ENCODE data around the gene PTPN23.

PTPN23 gene

DNA sequence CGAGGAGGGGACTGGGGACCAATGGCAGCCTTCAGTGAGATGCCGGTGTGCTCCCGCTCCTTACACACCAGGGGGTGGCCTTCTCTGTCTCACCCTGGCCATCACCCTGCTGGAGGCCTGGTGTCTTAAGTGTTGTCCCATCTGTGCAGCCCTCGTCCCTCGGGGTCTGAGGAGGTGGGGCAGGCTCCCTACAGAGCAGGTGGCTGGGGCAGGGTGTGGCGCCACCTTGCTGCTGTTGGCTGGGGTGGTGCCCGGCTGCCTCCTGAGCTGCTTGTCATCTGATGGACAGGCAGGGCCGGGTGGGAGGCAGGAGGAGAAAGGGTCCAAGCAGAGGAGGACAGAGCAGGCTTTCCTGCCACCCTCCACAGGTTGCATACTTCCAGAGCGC, 25.9 kb downstream of the PTPN23 start:
- peak; percentile 52 for DNase-seq

DNA sequence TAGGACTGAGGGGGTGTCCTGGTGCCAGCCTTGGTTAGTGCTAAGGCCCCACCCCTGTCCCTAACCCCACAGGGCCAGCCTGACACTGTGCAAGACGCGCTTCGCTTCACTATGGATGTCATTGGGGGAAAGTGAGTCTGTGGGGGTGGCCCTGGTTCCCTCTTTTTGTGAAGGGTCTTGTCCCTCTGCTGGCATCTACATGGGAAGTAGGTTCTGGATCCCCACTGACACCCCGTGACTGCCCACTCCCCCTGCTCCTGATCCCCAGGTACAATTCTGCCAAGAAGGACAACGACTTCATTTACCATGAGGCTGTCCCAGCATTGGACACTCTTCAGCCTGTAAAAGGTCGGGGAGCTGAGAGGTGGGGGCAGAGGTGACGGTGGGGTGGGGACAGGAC, 26.4 kb downstream of the PTPN23 start:
- no peak for DNase-seq

DNA sequence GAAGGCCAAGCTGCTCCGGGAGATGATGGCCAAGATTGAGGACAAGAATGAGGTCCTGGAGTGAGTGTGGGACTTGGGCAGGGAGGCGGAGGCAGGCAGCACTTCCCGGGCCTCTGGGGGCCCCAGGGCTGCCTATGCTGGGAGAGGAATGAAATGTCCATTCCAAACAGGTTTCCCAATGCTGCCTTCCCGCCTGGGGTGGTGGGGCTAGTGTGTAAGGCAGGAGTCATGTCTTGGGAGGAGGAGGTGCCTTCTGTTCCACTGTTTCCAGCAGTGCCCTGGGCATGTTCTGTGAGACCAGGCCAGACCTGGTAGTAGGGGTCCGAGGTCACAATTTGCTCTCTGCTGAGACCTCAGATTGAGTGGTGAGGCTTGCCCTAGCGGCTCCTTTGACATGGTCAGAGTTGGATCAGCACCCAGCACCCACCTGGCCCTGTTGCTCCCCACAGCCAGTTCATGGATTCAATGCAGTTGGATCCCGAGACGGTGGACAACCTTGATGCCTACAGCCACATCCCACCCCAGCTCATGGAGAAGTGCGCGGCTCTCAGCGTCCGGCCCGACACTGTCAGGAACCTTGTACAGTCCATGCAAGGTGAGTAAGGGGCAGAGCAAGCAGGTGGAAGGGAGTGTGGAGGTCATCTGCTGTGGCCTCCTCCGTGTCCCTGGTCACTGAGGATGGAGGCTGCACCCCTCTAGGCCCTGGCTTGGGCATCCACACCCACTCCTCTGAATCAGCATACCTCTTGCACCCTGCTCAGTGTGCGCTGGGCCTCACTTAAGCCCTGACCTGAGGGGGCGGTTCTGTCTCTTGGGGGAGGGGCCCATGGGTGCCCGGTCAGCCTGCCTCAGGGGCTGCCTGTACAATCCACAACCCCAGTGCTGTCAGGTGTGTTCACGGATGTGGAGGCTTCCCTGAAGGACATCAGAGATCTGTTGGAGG, 27.3 kb downstream of the PTPN23 start:
- no peak for DNase-seq

DNA sequence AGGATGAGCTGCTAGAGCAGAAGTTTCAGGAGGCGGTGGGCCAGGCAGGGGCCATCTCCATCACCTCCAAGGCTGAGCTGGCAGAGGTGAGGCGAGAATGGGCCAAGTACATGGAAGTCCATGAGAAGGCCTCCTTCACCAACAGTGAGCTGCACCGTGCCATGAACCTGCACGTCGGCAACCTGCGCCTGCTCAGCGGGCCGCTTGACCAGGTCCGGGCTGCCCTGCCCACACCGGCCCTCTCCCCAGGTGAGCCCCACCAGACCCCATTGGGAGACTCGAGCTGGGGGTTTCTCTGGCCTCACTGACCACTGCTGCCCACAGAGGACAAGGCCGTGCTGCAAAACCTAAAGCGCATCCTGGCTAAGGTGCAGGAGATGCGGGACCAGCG, 28.0 kb downstream of the PTPN23 start:
- no peak for DNase-seq

DNA sequence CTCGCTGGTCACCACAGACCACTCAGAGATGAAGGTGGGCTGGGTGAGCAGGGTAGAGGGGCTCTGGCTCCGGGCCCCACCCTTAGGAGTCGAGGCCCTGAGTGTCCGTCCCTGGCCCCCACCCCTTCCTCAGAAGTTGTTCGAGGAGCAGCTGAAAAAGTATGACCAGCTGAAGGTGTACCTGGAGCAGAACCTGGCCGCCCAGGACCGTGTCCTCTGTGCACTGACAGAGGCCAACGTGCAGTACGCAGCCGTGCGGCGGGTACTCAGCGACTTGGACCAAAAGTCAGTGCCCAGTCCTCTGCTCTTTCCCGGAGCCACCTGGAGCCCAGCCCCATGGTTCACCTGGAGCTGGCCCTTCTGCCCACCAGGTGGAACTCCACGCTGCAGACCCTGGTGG, 28.5 kb downstream of the PTPN23 start:
- DNase-seq: no peak

DNA sequence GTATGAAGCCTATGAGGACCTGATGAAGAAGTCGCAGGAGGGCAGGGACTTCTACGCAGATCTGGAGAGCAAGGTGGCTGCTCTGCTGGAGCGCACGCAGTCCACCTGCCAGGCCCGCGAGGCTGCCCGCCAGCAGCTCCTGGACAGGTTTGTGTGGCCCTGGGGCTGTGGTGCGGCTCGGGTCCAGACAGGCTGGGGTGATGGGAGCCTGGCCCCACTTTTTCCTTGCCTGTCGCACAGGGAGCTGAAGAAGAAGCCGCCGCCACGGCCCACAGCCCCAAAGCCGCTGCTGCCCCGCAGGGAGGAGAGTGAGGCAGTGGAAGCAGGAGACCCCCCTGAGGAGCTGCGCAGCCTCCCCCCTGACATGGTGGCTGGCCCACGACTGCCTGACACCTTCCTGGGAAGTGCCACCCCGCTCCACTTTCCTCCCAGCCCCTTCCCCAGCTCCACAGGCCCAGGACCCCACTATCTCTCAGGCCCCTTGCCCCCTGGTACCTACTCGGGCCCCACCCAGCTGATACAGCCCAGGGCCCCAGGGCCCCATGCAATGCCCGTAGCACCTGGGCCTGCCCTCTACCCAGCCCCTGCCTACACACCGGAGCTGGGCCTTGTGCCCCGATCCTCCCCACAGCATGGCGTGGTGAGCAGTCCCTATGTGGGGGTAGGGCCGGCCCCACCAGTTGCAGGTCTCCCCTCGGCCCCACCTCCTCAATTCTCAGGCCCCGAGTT, 29.0 kb downstream of the PTPN23 start:
- no peak for DNase-seq

DNA sequence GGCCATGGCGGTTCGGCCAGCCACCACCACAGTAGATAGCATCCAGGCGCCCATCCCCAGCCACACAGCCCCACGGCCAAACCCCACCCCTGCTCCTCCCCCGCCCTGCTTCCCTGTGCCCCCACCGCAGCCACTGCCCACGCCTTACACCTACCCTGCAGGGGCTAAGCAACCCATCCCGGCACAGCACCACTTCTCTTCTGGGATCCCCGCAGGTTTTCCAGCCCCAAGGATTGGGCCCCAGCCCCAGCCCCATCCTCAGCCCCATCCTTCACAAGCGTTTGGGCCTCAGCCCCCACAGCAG, 29.5 kb downstream of the PTPN23 start:
- DNase-seq: no peak

DNA sequence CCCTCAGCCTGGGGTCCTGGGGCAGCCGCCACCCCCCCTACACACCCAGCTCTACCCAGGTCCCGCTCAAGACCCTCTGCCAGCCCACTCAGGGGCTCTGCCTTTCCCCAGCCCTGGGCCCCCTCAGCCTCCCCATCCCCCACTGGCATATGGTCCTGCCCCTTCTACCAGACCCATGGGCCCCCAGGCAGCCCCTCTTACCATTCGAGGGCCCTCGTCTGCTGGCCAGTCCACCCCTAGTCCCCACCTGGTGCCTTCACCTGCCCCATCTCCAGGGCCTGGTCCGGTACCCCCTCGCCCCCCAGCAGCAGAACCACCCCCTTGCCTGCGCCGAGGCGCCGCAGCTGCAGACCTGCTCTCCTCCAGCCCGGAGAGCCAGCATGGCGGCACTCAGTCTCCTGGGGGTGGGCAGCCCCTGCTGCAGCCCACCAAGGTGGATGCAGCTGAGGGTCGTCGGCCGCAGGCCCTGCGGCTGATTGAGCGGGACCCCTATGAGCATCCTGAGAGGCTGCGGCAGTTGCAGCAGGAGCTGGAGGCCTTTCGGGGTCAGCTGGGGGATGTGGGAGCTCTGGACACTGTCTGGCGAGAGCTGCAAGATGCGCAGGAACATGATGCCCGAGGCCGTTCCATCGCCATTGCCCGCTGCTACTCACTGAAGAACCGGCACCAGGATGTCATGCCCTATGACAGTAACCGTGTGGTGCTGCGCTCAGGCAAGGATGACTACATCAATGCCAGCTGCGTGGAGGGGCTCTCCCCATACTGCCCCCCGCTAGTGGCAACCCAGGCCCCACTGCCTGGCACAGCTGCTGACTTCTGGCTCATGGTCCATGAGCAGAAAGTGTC, 30.2 kb downstream of the PTPN23 start:
- DNase-seq: no peak

DNA sequence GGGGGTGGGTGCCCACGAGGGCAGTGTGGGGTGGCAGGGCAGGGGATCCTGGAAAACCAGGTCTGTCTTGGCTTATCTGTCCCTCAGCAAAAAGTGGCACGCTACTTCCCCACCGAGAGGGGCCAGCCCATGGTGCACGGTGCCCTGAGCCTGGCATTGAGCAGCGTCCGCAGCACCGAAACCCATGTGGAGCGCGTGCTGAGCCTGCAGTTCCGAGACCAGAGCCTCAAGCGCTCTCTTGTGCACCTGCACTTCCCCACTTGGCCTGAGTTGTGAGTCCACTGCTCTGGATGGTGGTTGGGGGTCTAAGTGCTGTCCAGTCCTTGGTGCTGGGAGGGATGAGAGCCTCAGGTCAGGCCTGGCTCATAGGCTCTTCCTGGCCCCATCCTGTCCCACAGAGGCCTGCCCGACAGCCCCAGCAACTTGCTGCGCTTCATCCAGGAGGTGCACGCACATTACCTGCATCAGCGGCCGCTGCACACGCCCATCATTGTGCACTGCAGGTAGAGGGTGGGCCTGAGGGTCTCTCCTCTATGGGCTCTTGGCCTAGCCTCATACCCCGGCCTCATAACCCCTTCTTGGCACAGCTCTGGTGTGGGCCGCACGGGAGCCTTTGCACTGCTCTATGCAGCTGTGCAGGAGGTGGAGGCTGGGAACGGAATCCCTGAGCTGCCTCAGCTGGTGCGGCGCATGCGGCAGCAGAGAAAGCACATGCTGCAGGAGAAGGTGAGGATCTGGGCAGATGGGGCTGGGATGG, 31.1 kb downstream of the PTPN23 start:
- no peak for DNase-seq

DNA sequence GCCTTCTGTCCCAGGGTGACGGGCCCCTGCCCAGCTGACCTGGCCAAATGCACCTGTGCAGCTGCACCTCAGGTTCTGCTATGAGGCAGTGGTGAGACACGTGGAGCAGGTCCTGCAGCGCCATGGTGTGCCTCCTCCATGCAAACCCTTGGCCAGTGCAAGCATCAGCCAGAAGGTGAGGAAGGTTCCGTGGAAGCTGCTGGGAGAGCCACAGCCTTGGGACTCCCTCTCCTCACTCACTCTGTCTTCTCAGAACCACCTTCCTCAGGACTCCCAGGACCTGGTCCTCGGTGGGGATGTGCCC, 31.6 kb downstream of the PTPN23 start:
- no peak for DNase-seq

DNA sequence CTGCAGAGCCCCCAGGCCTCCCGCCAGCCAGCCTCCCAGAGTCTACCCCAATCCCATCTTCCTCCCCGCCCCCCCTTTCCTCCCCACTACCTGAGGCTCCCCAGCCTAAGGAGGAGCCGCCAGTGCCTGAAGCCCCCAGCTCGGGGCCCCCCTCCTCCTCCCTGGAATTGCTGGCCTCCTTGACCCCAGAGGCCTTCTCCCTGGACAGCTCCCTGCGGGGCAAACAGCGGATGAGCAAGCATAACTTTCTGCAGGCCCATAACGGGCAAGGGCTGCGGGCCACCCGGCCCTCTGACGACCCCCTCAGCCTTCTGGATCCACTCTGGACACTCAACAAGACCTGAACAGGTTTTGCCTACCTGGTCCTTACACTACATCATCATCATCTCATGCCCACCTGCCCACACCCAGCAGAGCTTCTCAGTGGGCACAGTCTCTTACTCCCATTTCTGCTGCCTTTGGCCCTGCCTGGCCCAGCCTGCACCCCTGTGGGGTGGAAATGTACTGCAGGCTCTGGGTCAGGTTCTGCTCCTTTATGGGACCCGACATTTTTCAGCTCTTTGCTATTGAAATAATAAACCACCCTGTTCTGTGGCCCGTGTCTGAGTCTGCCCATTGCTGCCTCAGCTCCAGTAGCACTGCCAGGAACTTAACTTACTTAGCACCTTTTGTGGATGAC, 32.2 kb downstream of the PTPN23 start:
- DNase-seq: no peak

DNA sequence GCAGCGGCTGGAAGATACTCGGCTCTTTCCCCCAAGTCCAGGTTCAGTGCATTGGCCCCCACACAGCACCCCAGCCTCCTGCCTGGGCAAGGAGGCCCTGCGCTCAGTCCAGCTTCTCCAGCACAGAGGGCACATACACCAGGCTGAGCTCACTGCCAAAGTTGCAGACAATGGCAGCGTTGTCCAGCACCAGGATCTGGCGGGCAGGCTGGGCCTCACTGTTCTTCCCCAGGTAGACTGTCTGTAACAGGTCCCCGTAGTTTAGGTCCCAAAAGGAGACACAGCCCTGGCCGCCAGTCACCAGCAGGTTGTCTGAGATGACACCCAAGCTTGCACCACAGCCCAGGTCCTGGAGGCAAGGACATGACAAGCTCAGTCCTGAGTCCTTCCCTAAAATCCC, 32.9 kb downstream of the PTPN23 start:
- no peak for DNase-seq

DNA sequence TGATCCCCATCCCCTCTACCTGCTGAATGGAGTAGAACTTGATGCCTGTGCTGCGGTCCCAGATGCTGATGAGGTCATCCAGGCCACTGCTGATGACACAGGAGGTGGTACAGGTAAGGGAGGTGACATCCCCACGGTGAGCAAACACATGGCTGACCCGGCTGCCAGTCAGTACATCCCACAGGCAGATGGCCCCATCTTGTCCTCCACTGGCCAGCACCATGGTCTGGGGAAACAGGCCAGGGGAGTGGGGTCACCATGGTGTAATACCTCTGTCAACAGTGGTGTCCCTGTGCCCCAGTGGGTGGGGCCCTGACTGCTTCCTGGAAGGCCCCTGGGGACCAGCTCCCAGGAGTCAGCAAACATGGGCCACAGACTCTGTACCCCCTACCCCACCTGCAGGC, 33.3 kb downstream of the PTPN23 start:
- no peak for DNase-seq

DNA sequence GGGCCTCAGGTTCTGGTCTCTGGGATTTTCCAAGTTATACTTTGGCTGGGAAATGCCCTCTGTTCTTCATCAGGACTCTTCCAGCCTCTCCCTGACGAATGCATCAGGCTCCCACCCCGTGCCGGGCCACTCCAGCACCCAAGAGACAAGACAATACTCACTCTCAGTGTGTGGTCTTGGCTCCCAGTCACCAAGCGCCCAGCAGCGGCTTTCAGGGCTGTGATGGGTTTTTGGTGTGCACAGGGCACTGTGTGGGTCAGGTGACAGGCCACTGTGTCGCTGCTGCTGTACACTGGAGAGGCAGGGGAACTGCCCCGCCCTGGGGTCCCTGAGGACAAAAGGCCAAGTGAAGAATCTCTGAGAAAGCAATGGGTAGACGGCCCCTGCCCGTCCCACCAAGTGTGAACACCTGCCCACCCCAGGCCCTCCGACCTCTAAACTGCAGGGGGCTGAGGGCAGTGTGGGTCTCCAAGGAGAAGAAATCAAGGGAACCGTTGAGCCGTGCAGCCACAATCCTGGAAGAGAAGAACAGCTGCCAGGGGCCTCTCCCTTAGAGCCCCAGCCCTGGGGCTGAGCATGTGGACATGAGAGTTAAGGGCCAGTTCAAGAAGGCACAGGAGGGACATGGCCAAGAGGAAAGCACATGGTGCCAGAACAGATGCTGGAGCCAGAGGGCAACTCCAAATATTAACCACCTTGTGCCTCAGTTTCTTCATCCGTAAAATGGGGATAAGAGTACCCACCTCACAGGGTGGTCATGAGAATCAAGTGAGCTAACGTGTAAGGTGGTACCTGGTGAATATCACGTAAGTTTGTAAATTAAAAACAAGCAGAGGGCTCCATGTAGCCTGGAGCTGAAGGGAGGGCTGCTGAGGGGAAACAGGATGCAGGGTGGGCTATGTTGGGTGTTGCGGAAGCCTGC, 34.1 kb downstream of the PTPN23 start:
- no peak for DNase-seq

DNA sequence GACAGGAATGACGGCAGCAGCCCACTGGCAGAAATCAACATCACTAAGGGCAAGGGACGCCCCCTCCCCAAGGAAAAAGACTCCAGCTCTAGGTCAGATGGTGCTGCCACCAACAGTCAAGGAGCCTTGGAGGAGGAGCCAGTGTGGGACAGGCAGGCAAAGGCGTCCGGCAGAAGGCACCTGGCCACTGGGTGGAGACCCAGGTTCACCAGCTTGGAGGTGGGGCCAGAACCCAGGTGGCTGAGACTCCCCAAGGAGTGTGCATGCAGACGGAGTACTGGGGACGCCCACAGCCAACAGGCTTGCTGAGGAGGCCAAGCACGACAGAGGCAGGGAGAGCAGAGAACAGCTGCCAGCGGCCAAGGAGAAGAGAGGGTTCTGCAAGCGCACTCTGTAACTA, 35.2 kb downstream of the PTPN23 start:
- DNase-seq: no peak

DNA sequence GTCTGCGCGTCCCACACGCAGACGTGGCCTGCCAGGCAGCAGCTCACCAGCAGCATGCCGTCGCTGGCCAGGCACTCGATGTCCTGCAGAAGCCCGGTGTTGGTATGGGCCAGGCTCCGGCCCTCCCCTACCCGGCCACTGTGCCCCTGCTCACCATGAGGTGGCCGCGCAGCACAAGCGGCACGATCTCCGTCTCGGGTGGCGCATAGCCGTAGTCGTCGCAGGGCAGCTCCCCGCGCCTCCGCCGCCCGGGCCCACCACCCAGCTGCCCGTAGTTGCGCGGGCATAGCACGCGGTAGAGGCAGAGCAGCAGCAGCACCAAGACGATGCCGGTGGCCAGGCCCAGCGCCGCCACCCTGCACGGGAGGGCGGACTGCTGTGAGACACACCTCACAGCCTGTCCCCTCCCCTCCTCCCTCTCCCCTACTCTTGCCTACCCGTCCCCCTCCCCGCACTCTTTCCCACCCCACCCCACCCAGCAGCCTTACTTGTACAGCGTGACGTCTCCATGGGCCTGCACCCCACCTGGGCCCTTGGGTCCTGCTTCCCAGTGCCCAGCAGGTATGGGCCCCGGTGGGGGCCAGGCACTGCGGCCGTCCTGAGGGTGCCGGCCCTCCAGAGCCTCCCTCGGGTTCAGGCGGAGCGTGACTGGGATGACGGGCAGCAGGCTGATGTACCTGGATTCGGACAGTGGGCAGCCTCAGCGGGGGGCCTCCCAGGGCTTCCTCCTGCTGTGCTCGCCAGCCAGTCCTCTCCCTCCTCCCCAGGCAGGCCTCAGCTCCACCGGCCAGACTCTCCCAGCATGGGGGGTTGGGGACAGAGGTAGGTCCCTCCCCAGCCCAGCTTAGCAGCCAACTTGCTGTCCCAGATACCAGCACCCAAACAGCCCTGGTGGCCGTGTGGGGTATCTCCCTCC, 37.6 kb downstream of the PTPN23 start:
- peak; percentile 41 for DNase-seq

DNA sequence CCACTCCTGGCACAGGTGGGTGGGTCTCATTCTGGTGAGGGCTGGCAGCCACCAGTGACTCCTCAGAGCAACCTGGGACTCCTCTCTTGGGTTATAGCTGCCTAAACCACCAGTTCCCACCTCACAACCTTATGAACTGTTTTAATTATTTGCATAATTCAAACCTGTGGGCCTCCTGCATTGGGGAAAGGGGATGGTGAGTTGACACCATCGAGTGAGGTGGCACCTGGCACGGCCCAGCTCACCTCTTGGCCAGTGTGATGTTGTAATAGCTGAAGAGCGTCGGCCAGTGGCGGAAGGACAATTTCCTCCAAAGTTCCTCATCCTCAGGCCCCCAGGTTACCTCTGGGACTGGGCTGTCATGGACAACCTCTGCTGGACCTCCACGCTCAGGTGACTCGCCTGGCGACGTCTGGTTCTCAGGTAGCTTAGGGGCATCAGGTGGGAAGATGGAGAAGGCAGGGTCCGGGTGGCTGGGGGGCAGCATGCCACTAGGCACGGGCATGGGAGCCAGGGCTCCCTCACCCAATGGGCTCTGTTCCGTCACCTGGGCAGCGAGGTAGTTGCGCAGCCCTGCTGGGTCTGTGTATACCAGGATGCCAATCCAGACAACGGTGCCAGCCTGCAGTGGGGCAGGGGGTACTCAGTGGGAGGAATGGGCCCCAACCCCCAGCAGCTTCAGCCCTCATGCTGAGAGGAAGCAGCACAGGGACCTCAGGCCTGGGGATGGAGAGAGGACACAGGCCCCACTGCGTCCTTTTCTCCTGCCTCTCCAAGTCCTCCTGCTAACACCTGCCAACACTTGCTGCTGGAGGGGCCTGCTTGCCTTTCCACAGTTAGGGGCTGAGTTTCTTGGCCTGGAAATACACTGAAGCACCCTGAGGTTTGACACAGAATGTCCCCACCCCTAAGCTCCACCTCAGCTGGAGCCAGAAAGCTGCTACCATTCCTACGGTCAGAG, 38.5 kb downstream of the PTPN23 start:
- no peak for DNase-seq

DNA sequence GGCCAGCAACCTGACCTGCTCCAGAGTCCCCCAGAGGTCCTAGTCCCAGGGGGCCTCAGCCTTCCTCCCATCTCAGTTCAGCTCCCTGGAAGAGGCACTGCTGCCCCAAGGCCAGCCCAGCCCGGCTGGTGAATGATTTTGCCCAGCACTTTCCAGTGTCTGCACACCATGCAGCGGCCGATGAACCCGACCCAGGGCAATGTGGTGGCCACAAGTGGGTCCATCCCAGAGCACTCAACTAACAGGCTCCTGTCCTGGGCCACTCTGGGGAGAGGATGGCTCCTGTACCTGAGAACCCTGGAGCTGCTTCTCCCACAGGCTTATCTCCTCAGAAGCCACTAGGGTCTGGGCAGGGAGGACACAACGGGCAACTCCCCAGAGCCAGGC, 39.2 kb downstream of the PTPN23 start:
- DNase-seq: no peak

Data from hematopoietic multipotent progenitor cell treated with erythropoietin and hydrocortisone succinate and interleukin-3 and kit ligand, for 4 days (in vitro differentiated cells).